HEK293 (cell line): Measurements from ENCODE around the gene ATF5.

ENCODE experiments used
- CTCF ChIA-PET: fragments of 350-600 bp; formaldehyde crosslinking; extraction: SDS; loops from one replicate; lab custom pipeline; 2021; ENCODE audit warnings: antibody characterized with exemption; lab: Yijun Ruan, JAX
- POLR2A ChIA-PET: fragments of 300-600 bp; formaldehyde crosslinking; extraction: SDS; loops from one replicate; lab custom pipeline; 2020; ENCODE audit warnings: antibody characterized with exemption, inconsistent platforms; lab: Yijun Ruan, JAX
- H3K27ac ChIP-seq: fragments of 200-500 bp; sonication (Bioruptor generic); 2 replicates; pipeline ENCODE4 v1.5.1; 2014; ENCODE audit warnings: low read depth, low read length, control low read depth, inconsistent platforms; ENCODE audit errors: extremely low read depth
- H3K36me3 ChIP-seq, 2 experiments: fragments of 200-500 bp in 1 of 2; sonication (Bioruptor generic) in 1 of 2; 1 replicate in 1 of 2; 2 replicates in 1 of 2; pipeline ENCODE4 v1.5.1; 2014 to 2017; ENCODE audit warnings: inconsistent platforms in 2 of 2, low read length in 2 of 2; ENCODE audit not compliant: control insufficient read depth in 2 of 2, insufficient read depth in 1 of 2
- H3K4me1 ChIP-seq: fragments of 200-500 bp; sonication (Bioruptor generic); 2 replicates; pipeline ENCODE4 v1.5.1; 2014; ENCODE audit warnings: mild to moderate bottlenecking, low read length, inconsistent platforms; ENCODE audit not compliant: control insufficient read depth, insufficient read depth
- H3K4me3 ChIP-seq: 2 replicates; pipeline ENCODE4 v1.5.1; 2011; ENCODE audit warnings: low read depth, mild to moderate bottlenecking, control low read depth, low read length, moderate library complexity
- H3K9me3 ChIP-seq: fragments of 200-500 bp; sonication (Bioruptor generic); 2 replicates; pipeline ENCODE4 v1.5.1; 2014; ENCODE audit warnings: low read depth, low read length, inconsistent platforms; ENCODE audit not compliant: control insufficient read depth, insufficient read depth
- GFI1B ChIP-seq: fragments of 450-650 bp; formaldehyde crosslinking; IDR thresholded peaks from 2 replicates; pipeline ENCODE4 v1.5.1; 2016; ENCODE audit warnings: missing biosample characterization, missing genetic modification characterization
- SCRT2 ChIP-seq: fragments of 450-650 bp; formaldehyde crosslinking; IDR thresholded peaks from 2 replicates; pipeline ENCODE4 v1.5.1; 2016; ENCODE audit warnings: missing biosample characterization, missing genetic modification characterization
- ZNF157 ChIP-seq: fragments of 450-650 bp; formaldehyde crosslinking; IDR thresholded peaks from 2 replicates; pipeline ENCODE4 v1.5.1; 2016; ENCODE audit warnings: missing biosample characterization, missing genetic modification characterization
- ZNF394 ChIP-seq: fragments of 450-650 bp; formaldehyde crosslinking; IDR thresholded peaks from 2 replicates; pipeline ENCODE4 v1.5.1; 2016; ENCODE audit warnings: missing biosample characterization, missing genetic modification characterization, mild to moderate bottlenecking, moderate library complexity, borderline replicate concordance
- ZNF555 ChIP-seq: fragments of 450-650 bp; formaldehyde crosslinking; conservative IDR thresholded peaks from 2 replicates; pipeline ENCODE4 v1.5.1; 2017; ENCODE audit warnings: missing biosample characterization, mild to moderate bottlenecking, missing genetic modification characterization, inconsistent platforms
- ZNF560 ChIP-seq: fragments of 450-650 bp; formaldehyde crosslinking; IDR thresholded peaks from 2 replicates; pipeline ENCODE4 v1.5.1; 2017; ENCODE audit warnings: missing biosample characterization, missing genetic modification characterization, borderline replicate concordance
- ZNF561 ChIP-seq: fragments of 450-650 bp; IDR thresholded peaks from 2 replicates; pipeline ENCODE4 v1.5.1; 2018; ENCODE audit warnings: missing biosample characterization, missing genetic modification characterization, borderline replicate concordance
- ZNF610 ChIP-seq: fragments of 450-650 bp; formaldehyde crosslinking; IDR thresholded peaks from 2 replicates; pipeline ENCODE4 v1.5.1; 2016; ENCODE audit warnings: missing biosample characterization, missing genetic modification characterization, borderline replicate concordance
- ZNF670 ChIP-seq: fragments of 450-650 bp; formaldehyde crosslinking; IDR thresholded peaks from 2 replicates; pipeline ENCODE4 v1.5.1; 2016; ENCODE audit warnings: missing biosample characterization, missing genetic modification characterization, low read depth
- ZSCAN30 ChIP-seq: fragments of 450-650 bp; IDR thresholded peaks from 2 replicates; pipeline ENCODE4 v1.5.1; 2018; ENCODE audit warnings: missing biosample characterization, mild to moderate bottlenecking, missing genetic modification characterization, moderate library complexity
- TF ChIP-seq, protein P1 (sequence below): fragments of 450-650 bp; formaldehyde crosslinking; IDR thresholded peaks from 2 replicates; pipeline ENCODE4 v1.5.1; 2016; ENCODE audit warnings: missing biosample characterization, missing genetic modification characterization, low read depth
- TF ChIP-seq, protein P2 (sequence below): fragments of 450-650 bp; formaldehyde crosslinking; IDR thresholded peaks from 2 replicates; pipeline ENCODE4 v1.5.1; 2016; ENCODE audit warnings: missing biosample characterization, missing genetic modification characterization, borderline replicate concordance
- TF ChIP-seq, protein P3 (sequence below): fragments of 450-650 bp; formaldehyde crosslinking; IDR thresholded peaks from 2 replicates; pipeline ENCODE4 v1.5.1; 2016; ENCODE audit warnings: missing biosample characterization, missing genetic modification characterization
- TF ChIP-seq, protein P4 (sequence below): fragments of 450-650 bp; formaldehyde crosslinking; IDR thresholded peaks from 2 replicates; pipeline ENCODE4 v1.5.1; 2016; ENCODE audit warnings: missing biosample characterization, missing genetic modification characterization
- TF ChIP-seq, protein P5 (sequence below): fragments of 450-650 bp; formaldehyde crosslinking; IDR thresholded peaks from 2 replicates; pipeline ENCODE4; 2016; ENCODE audit warnings: missing biosample characterization, missing genetic modification characterization

The ATF5 gene

DNA sequence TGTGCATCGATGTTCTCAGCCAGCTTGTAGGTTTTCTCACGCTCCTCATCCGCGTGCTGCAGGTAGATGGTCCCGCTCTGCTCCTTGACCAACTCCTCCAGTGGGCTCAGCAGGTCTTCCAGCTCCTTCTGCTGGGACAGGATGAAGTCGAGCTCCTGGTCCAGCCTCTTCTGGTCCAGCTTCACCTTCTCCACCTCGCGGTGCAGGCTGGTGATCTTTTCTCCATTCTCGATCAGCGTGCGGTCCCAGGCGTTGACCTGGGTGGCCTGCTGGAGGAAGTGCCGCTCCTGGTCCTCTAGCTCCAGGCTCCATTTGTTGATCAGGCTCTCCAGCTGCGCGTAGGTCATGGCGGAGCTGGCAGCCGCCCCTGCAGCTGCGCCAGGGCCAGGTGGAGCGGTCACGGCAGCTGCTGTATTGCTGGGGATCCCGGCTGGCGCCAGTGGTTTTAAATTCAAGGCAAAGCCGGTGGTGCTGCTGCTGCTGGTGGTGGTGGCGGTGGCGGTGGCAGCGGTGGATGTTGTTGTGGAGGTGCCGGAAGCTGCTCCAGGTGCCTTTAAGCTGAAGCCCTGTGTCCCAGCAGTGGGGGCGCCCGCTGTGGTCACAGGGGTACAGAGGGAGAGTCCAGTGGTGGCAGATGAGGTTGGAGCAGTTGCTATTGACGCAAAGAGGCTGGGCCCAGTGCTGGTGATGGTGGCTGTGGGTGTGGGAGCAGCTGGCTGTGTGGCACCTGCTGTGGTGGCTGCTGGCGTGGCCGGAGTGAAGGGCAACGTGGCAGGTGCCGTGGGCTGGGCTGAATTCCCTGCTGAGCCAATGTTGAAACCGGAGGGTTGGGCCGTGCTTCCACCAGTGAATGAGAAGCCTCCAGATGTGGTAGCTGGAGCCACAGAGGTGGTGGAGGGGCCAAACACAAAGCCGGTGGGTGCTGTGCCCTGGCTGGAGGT is 20.3 kb upstream of the ATF5 start:
- 0 out of 2 replicates have a peak overlapping the region, but pooled peaks have one; percentile 3 for H3K27ac ChIP-seq
- CTCF ChIA-PET = interaction anchor here (0.6 kb wide), 1 partner anchor 841 kb away, joined by 3 read pairs; no protein-coding TSS in a partner anchor
- H3K36me3 ChIP-seq = peaks cover 41 to 63% of the 10 kb centered on the region in 2 experiments
- POLR2A ChIA-PET = interaction anchor here (1.2 to 2.6 kb wide), 3 partner anchors 11 to 20 kb away, joined by 3 to 14 read pairs (median 3); partner anchors contain the start of genes ATF5 and NUP62
- no peaks in the 10 kb centered on the region for H3K4me1 ChIP-seq
- TF ChIP-seq SCRT2 (tag by site-specific recombination) (no peak), ZSCAN30 (tag by site-specific recombination) (no peak), ZNF394 (tag by site-specific recombination) (0 out of 2 replicates have a peak, but pooled peaks have one; percentile 16), ZNF670 (tag by site-specific recombination) (no peak)
- TF ChIP-seq, protein P1, sequence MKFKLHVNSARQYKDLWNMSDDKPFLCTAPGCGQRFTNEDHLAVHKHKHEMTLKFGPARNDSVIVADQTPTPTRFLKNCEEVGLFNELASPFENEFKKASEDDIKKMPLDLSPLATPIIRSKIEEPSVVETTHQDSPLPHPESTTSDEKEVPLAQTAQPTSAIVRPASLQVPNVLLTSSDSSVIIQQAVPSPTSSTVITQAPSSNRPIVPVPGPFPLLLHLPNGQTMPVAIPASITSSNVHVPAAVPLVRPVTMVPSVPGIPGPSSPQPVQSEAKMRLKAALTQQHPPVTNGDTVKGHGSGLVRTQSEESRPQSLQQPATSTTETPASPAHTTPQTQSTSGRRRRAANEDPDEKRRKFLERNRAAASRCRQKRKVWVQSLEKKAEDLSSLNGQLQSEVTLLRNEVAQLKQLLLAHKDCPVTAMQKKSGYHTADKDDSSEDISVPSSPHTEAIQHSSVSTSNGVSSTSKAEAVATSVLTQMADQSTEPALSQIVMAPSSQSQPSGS (tag by site-specific recombination) = no peak
- TF ChIP-seq, all 188 proteins: peak for 1
- H3K9me3 ChIP-seq = no peaks in the 10 kb centered on the region
- no peak overlapping the region for H3K4me3 ChIP-seq

DNA sequence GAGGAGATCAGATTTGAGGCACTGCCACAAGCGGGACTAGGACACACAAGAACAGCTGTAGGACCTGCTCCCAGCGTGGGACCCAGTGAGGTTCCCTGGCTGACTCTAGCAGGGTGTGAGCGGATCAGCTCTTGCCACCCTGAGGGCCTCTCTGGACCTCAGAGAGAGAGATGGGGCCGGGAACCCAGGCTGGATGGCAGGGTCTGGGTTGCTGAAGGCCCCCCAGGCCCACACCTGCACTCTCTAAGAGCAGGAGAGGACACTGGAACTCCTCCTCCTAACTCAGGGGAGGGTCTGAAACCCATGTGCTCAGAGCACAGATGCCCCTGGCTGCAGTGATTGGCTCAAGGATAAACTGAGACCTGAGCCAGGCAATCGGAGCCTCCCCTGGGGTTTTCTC is 18.8 kb upstream of the ATF5 start:
- H3K4me3 ChIP-seq = no peak overlapping the region
- POLR2A ChIA-PET = interaction anchor here (0.6 to 2.6 kb wide), 2 partner anchors 19 kb away, joined by 4 to 14 read pairs; partner anchors contain the start of genes ATF5 and NUP62
- no peak for TF ChIP-seq ZNF394 (tag by site-specific recombination)
- no peak for TF ChIP-seq ZNF157 (tag by site-specific recombination)
- TF ChIP-seq ZNF560 = no peak
- TF ChIP-seq, protein P2, sequence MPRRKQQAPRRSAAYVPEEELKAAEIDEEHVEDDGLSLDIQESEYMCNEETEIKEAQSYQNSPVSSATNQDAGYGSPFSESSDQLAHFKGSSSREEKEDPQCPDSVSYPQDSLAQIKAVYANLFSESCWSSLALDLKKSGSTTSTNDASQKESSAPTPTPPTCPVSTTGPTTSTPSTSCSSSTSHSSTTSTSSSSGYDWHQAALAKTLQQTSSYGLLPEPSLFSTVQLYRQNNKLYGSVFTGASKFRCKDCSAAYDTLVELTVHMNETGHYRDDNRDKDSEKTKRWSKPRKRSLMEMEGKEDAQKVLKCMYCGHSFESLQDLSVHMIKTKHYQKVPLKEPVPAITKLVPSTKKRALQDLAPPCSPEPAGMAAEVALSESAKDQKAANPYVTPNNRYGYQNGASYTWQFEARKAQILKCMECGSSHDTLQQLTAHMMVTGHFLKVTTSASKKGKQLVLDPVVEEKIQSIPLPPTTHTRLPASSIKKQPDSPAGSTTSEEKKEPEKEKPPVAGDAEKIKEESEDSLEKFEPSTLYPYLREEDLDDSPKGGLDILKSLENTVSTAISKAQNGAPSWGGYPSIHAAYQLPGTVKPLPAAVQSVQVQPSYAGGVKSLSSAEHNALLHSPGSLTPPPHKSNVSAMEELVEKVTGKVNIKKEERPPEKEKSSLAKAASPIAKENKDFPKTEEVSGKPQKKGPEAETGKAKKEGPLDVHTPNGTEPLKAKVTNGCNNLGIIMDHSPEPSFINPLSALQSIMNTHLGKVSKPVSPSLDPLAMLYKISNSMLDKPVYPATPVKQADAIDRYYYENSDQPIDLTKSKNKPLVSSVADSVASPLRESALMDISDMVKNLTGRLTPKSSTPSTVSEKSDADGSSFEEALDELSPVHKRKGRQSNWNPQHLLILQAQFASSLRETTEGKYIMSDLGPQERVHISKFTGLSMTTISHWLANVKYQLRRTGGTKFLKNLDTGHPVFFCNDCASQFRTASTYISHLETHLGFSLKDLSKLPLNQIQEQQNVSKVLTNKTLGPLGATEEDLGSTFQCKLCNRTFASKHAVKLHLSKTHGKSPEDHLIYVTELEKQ (tag by site-specific recombination) = no peak
- TF ChIP-seq GFI1B (tag by site-specific recombination) = no peak
- TF ChIP-seq, protein P3, sequence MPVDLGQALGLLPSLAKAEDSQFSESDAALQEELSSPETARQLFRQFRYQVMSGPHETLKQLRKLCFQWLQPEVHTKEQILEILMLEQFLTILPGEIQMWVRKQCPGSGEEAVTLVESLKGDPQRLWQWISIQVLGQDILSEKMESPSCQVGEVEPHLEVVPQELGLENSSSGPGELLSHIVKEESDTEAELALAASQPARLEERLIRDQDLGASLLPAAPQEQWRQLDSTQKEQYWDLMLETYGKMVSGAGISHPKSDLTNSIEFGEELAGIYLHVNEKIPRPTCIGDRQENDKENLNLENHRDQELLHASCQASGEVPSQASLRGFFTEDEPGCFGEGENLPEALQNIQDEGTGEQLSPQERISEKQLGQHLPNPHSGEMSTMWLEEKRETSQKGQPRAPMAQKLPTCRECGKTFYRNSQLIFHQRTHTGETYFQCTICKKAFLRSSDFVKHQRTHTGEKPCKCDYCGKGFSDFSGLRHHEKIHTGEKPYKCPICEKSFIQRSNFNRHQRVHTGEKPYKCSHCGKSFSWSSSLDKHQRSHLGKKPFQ (tag by site-specific recombination) = no peak
- TF ChIP-seq ZNF610 (tag by site-specific recombination) = no peak
- TF ChIP-seq, protein P4, sequence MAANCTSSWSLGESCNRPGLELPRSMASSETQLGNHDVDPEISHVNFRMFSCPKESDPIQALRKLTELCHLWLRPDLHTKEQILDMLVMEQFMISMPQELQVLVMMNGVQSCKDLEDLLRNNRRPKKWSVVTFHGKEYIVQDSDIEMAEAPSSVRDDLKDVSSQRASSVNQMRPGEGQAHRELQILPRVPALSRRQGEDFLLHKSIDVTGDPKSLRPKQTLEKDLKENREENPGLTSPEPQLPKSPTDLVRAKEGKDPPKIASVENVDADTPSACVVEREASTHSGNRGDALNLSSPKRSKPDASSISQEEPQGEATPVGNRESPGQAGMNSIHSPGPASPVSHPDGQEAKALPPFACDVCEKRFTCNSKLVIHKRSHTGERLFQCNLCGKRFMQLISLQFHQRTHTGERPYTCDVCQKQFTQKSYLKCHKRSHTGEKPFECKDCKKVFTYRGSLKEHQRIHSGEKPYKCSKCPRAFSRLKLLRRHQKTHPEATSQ (tag by site-specific recombination) = no peak
- TF ChIP-seq, protein P1 (tag by site-specific recombination) = no peak
- no peak for TF ChIP-seq ZNF555 (tag by site-specific recombination)
- TF ChIP-seq, protein P5, sequence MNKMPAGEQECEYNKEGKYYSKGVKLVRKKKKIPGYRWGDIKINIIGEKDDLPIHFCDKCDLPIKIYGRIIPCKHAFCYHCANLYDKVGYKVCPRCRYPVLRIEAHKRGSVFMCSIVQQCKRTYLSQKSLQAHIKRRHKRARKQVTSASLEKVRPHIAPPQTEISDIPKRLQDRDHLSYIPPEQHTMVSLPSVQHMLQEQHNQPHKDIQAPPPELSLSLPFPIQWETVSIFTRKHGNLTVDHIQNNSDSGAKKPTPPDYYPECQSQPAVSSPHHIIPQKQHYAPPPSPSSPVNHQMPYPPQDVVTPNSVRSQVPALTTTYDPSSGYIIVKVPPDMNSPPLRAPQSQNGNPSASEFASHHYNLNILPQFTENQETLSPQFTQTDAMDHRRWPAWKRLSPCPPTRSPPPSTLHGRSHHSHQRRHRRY = no peak
- TF ChIP-seq ZNF561 (tag by site-specific recombination) = no peak
- TF ChIP-seq, all 188 proteins: peak for 0
- Histone ChIP-seq H3K4me1 (no peaks in the 10 kb centered on the region), H3K9me3 (no peaks in the 10 kb centered on the region), H3K27ac (no peak overlapping the region), H3K36me3 (peaks cover 49 to 75% of the 10 kb centered on the region in 2 experiments)
- CTCF ChIA-PET = interaction anchor here (0.6 to 1.4 kb wide), 2 partner anchors 20 to 28 kb away, joined by 3 to 4 read pairs; no protein-coding TSS in a partner anchor
